GM18505 (cell line): ENCODE data around the gene SLC8A1.

Experiments used
- ATAC-seq: cut with Tn5 transposase; IDR thresholded peaks from one replicate; pipeline ENCODE4 v1.9.1; 2021; ENCODE audit not compliant: unreplicated experiment
- POLR2A ChIP-seq: IDR thresholded peaks from 4 replicates; pipeline ENCODE4 v1.6.1; 2011; ENCODE audit warnings: borderline replicate concordance; ENCODE audit not compliant: insufficient read depth, insufficient read length; ENCODE audit errors: extremely low read depth

SLC8A1 gene

DNA sequence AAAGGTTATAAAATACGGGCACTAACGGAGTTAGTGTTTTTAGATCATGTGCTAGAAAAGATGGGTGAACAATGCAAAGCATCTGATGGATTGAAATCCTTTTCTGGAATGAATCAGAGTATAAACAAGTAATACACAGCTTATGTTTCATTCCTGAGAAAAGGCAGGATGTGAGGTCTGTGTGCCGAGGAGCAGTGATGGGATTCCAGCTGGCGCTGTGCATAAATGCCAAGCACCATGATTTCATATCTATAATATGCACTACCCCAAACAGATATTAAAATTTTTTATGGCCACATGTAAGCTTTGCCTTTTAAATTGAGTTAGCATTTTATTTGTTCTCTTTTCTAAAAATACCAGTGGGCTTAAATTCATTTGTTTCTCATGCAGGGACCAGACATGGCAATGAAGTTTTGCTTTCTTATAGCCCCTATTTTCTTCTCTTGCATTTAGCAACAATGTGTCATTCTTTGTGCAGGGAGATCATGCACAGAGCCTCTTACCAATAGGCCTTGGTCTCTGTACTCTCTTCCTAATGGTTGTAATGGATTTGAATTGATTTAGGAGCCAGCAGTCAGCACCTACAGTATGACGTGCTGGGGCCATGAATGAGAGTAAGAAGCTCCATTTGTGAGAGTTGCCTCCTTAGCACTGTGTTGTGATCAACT lies 323.9 kb downstream of the SLC8A1 start:
- TF ChIP-seq POLR2A, result no peak
- no peak for ATAC-seq

- no peak for TF ChIP-seq POLR2A
- ATAC-seq, result no peak
Observed at GRCh38 chr2:40127146-40127545, 324.7 kb downstream of the SLC8A1 start.

GRCh38 chr2:40126006-40126405 lies 325.9 kb downstream of the SLC8A1 start:
- no peak for TF ChIP-seq POLR2A
- no peak for ATAC-seq

- ATAC-seq, result no peak
- no peak for TF ChIP-seq POLR2A
Observed at GRCh38 chr2:40123746-40124145, 328.1 kb downstream of the SLC8A1 start.

- TF ChIP-seq POLR2A, result no peak
- no peak for ATAC-seq
Observed at GRCh38 chr2:40123326-40123725, 328.6 kb downstream of the SLC8A1 start.

DNA sequence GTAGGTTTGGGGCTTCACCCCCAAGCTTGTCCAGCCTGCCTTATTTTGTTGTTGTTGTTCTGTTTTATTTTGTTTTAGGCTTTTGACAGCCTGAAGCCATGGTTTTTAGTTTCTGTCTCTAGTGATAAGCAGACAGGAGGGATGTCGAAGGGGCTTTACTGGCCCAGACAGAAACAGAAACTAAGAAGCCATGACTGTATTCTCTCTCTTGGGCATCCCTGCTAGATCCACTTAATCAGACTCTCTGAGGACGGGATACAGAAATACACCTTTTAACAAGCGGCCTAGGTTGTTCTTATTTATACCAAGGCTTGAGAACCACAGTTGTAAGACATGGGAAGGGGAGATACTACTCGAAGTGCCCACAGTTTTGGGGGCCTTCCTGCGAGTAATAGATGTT lies 330.9 kb downstream of the SLC8A1 start:
- ATAC-seq, result no peak
- no peak for TF ChIP-seq POLR2A

GRCh38 chr2:40120026-40120425 lies 331.9 kb downstream of the SLC8A1 start:
- no peak for TF ChIP-seq POLR2A
- no peak for ATAC-seq

- no peak for ATAC-seq
- no peak for TF ChIP-seq POLR2A
Observed at GRCh38 chr2:40118622-40119021, 333.3 kb downstream of the SLC8A1 start.

DNA sequence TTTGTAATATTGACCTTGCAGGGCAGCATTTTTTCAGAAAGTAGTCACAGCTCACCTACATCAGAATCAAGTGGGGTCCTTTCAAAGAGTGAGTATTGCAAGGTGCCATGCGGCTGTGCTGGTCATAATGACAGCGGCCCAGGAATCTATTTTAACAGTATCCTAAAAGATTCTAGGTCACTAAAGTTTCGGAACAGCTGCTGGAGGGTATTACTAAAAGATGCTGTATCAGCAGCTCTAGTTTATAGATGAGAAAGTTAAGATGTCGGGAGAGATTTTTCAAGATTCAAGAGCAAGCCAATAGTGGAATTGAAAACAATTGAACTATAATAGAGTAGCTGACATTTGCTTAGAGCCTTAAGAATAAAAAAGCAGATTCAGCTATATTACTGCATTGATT lies 336.0 kb downstream of the SLC8A1 start:
- ATAC-seq, result no peak
- TF ChIP-seq POLR2A, result no peak

DNA sequence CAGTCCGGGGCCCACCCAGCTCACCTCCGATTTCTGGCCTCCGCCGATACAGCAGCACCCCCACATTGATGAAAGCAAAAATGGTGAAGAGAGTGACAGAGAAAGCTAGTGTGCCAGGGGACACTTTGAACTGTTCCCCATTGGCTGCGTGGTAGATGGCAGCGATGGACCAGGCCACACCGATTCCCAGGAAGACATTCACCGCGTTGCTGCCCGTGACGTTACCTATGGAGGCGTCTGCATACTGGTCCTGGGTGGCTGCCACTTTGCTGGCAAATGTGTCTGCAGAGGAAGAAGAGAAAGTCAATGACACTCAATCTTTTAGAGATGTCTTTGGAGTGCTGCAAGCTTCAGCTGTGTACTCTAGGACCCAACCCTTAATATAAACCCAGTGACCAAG lies 336.5 kb downstream of the SLC8A1 start:
- ATAC-seq, result no peak
- TF ChIP-seq POLR2A, result no peak

DNA sequence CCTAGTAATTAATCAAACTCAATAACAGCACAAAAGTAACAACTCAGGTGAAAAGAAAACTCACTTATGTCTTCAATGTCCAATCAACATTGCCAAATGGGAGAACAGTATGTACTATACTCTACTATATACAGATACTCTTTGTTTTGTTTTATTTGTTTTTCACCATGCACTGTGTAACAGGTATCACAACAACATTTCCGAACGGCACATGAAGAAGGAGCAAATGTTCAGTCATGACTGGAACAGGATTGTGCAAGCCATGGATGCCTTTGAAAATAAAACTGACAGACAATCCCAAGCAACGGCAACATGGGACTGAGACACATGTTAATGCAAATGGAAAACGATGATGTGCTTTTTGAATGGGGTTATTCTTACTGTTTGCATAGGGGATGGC lies 337.9 kb downstream of the SLC8A1 start:
- TF ChIP-seq POLR2A, result no peak
- no peak for ATAC-seq

GRCh38 chr2:40113272-40113968 lies 338.5 kb downstream of the SLC8A1 start:
- no peak for ATAC-seq
- TF ChIP-seq POLR2A, result no peak

GRCh38 chr2:40109381-40109780 lies 342.5 kb downstream of the SLC8A1 start:
- no peak for ATAC-seq

DNA sequence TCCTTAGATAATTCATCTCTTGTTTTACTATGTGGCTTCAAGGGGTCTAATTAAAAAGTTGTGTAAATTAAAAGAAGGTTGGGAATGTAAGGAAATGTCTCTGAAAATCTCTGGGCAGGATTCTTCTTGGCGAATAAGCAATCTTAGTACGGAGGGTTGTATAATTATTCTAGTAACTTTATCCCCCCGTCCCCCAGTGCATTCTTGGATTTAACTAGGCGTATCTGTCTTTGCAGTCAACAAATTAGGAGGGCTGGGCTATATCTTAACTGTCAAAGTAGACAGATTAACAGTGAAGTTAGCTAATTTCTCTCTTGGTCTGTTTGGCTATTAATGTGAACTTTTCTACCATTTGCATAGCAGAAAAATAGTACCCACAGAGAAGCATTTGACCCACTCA lies 343.0 kb downstream of the SLC8A1 start:
- TF ChIP-seq POLR2A, result no peak
- no peak for ATAC-seq

More at GRCh38 chr2:40109381-40109780, 342.5 kb downstream of the SLC8A1 start:
- no peak for TF ChIP-seq POLR2A
